ENCODE results near the gene TMOD1.
A peak's percentile ranks its signal among the peaks of the same experiment; 100 is the strongest.

TMOD1 gene

GRCh38 chr9:97487107-97487506 lies 14.4 kb upstream of the TMOD1 start:
- TF ChIP-seq GATA2 (IDR thresholded peaks at IDR 0.05; ENCODE audit: low read depth, low read length) (no peak), GATA3 (IDR thresholded peaks at IDR 0.05; ENCODE audit: low read depth, low read length) (no peak)

GRCh38 chr9:97487861-97488260 lies 13.6 kb upstream of the TMOD1 start:
- TF ChIP-seq GATA2 (IDR thresholded peaks at IDR 0.05; ENCODE audit: low read depth, low read length) (no peak), GATA3 (IDR thresholded peaks at IDR 0.05; ENCODE audit: low read depth, low read length) (no peak)

GRCh38 chr9:97491216-97491999 lies 10.1 kb upstream of the TMOD1 start:
- TF ChIP-seq GATA2 (IDR thresholded peaks at IDR 0.05; ENCODE audit: low read depth, low read length): no peak
- TF ChIP-seq GATA3 (IDR thresholded peaks at IDR 0.05; ENCODE audit: low read depth, low read length): no peak

GRCh38 chr9:97500263-97500662 lies 1.2 kb upstream of the TMOD1 start:
- TF ChIP-seq GATA2 (IDR thresholded peaks at IDR 0.05; ENCODE audit: low read depth, low read length) (no peak), GATA3 (IDR thresholded peaks at IDR 0.05; ENCODE audit: low read depth, low read length) (no peak)

DNA sequence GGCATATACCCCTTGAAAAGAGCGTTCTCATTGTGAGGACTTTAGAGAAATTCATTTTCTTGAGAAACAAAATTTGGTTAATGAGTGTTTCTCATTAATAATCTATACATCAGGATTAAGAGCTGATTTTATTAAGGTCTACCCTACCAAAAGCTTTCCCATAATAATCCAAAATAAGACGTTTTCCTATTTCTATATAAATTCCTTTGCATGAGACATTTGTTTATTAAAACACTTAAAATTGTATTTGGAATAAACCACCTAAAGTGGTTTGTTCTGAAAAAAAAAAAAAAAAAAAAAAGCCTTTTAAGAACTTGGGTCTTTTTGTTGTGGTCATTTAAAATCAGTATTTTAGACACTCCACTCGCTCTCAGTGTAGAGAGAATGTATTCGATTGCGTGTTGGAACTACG lies 695 bp upstream of the TMOD1 start:
- no peak for TF ChIP-seq GATA2 (IDR thresholded peaks at IDR 0.05; ENCODE audit: low read depth, low read length)
- TF ChIP-seq GATA3 (IDR thresholded peaks at IDR 0.05; ENCODE audit: low read depth, low read length): no peak

- TF ChIP-seq GATA3 (IDR thresholded peaks at IDR 0.05; ENCODE audit: low read depth, low read length) (no peak), GATA2 (IDR thresholded peaks at IDR 0.05; ENCODE audit: low read depth, low read length) (no peak)
These were observed 431 bp downstream of the TMOD1 start for GRCh38 chr9:97501972-97502221.

- no peak for TF ChIP-seq GATA3 (IDR thresholded peaks at IDR 0.05; ENCODE audit: low read depth, low read length)
These were observed 937 bp downstream of the TMOD1 start for GRCh38 chr9:97502222-97502983.

GRCh38 chr9:97502984-97503861 lies 1.8 kb downstream of the TMOD1 start:
- TF ChIP-seq GATA2 (IDR thresholded peaks at IDR 0.05; ENCODE audit: low read depth, low read length) (no peak), GATA3 (IDR thresholded peaks at IDR 0.05; ENCODE audit: low read depth, low read length) (no peak)

- TF ChIP-seq GATA2 (IDR thresholded peaks at IDR 0.05; ENCODE audit: low read depth, low read length) (no peak), GATA3 (IDR thresholded peaks at IDR 0.05; ENCODE audit: low read depth, low read length) (no peak)
These were observed 2.4 kb downstream of the TMOD1 start for GRCh38 chr9:97503862-97504210.

DNA sequence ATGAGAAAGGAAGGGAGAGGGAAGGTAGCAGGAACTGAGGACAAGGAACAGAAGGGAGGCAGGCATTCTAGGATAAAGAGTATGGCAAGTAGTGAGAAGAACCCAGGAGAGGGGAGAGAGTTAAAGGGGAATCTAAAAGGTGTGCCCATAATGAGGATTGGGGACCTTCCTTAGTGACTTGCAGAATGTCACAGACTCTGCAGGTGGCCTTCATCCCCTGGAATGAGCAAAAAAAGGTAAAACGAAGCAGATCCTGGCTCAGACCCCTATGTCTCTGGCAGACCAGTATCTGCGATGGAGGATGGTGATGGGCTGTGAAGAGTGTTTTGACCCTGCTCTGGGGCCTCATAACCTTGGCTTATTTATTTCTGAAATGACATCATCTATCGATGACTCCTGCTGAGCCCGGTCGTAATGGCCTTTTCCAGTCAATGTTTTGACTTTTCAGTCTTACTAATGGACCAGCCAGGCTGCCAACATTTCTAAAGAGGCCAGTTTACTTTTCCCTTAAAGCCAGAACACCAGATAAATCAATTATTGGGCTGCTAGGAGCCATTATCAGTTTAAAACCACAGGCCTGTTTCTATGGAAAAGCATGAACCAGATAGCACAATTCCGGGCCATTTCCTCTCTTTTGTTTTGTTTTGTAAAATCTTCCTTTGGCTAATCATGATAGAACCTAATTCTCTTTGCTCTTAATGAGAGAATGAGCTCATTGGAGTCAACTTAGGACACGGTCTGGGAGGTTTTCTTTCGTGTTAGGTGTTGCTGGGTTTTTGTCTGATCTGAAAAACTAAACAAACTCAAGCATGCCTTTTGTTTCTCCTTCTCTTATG lies 3.1 kb downstream of the TMOD1 start:
- TF ChIP-seq GATA3 (IDR thresholded peaks at IDR 0.05; ENCODE audit: low read depth, low read length) (peak; percentile 77), GATA2 (IDR thresholded peaks at IDR 0.05; ENCODE audit: low read depth, low read length) (peak; percentile 83)

GRCh38 chr9:97505845-97506244 lies 4.4 kb downstream of the TMOD1 start:
- TF ChIP-seq GATA2 (IDR thresholded peaks at IDR 0.05; ENCODE audit: low read depth, low read length): no peak
- no peak for TF ChIP-seq GATA3 (IDR thresholded peaks at IDR 0.05; ENCODE audit: low read depth, low read length)

GRCh38 chr9:97506306-97506705 lies 4.8 kb downstream of the TMOD1 start:
- TF ChIP-seq GATA3 (IDR thresholded peaks at IDR 0.05; ENCODE audit: low read depth, low read length): no peak

GRCh38 chr9:97506787-97507186 lies 5.3 kb downstream of the TMOD1 start:
- TF ChIP-seq GATA2 (IDR thresholded peaks at IDR 0.05; ENCODE audit: low read depth, low read length): no peak
- no peak for TF ChIP-seq GATA3 (IDR thresholded peaks at IDR 0.05; ENCODE audit: low read depth, low read length)

Measured in SH-SY5Y (cell line).